T-helper 22 cell (primary cell): ENCODE data around the gene HAPSTR1.

Experiments
- DNase-seq: peaks from one replicate; pipeline ENCODE4 v3.0.0-alpha.2; 2020; ENCODE audit warnings: low read depth

HAPSTR1 gene

DNA sequence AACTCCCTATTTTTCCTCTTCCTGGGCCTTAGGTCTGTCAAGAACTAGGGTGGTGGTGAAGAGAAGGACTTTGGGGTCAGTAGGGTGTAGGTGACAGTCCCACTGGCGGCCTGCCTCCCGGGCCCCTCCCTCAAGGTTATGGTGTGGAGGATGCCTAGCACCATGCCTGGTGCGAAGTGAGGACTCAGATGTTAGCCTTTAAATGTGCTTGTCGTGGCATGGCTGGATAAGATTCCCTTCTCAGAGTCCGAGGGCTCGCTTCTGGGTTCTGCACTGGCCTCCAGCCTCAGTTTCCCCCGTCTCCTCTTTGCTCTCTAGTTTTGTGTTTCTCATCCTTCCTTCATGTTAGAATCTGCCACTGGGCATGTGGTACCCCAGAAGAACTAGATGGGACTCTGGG is 32.0 kb downstream of the HAPSTR1 start:
- no peak for DNase-seq

DNA sequence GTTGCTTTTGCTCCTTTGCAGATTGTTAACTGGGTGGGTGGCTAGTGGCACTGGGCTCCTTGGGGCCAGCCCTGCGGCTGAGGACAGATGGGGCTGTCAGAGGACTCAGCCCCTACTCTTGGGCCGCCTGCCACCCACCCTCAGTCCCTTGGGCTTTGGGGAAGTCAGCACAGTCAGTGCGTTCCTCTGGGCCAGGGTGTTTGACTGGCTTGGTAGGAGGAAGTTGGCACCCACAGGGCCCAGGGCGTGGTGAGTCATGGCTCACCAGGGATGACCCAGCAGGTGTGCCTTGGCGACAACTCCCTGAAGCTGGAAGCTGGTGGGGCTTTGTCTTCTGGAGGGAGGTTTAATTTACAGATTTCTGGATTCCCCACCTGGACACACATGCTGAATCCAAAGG is 32.4 kb downstream of the HAPSTR1 start:
- no peak for DNase-seq

DNA sequence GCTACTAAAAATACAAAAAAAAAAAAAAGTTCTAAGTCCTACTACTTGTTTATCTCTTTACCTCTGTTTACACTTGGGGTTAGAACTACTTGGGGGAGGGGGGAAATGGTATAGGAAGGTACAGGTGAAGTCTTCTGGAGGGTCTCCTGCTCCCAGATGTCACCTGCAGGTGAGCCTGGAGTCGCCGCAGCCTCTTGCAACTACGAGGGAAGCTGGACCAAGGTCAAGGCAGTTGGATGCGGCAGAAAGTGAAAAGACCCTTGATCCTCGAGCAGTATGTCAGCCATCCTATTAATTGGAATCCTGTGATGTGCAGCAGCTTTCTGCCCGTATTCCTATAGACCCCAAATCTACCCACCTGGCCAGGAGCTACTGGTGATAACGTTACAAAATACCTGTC is 33.0 kb downstream of the HAPSTR1 start:
- no peak for DNase-seq

DNA sequence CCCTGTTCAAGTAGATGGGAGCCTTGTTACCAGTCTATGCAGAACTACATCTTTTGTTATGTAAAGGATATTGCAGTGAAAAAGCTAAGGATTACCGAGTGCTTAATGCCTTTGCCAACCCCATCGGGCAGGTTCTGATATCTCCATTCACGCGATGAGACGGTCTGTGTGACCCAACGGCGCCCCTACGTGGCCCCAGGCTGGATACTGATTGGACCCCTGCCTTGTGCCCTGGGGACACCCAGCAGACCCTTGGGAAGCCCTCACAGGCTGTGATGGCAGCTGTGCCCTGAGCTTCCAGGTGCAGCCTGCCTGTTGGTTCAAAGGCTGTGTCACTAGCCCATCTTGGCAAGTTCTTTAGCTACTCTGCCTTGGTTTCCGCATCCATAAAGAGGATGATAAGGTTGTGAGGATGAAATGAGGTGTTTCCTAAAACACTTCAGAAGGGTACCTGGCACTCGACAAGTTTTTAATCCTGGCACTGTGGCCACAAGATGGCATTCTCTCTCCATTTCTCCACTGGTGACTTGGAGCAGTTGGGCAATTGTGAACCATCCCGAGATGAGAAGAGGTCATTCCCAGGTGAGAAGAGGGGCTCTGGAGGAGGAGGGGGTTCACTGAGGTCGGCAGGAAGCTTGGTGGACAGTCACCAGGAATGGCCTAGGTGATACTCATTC is 33.6 kb downstream of the HAPSTR1 start:
- DNase-seq = no peak

DNA sequence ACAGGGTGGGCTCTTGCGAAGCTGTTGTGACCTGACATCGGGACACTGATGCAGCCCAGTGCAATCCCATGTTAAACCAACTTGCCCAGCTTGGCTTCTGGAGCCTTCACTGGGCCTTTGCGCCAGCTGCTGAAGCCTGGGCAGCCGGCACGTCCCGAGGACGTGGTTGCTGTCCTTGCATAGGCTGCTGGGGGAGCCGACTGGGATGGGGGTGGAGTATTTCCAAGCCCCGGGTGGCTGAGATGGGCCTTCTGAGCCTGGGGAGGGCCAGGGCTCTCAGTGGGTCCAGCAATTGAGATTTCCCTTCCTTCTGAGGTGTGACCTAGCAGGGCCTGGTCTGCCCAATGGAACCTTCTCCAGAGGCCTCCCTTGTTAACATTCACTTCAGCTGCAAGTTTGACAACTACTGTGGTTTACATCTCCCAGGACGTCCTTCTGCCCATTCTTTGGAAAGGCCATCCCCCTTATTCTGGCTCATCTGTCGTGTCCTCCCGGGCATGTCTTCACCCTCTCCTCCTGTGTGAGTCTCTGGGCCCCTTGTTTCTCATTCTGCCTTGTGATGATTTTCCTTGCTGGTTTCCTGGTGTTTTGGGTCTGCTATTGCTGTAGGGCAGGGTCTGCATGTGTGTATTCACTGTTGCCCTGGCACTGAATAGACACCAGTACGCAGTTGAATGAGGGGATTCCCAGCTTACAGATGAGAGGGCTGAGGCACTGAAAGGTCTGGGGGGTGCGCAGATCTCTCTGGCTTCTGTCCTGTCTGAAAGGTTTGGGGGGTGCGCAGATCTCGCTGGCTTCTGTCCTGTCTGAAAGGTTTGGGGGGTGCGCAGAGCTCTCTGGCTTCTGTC is 34.4 kb downstream of the HAPSTR1 start:
- no peak for DNase-seq

DNA sequence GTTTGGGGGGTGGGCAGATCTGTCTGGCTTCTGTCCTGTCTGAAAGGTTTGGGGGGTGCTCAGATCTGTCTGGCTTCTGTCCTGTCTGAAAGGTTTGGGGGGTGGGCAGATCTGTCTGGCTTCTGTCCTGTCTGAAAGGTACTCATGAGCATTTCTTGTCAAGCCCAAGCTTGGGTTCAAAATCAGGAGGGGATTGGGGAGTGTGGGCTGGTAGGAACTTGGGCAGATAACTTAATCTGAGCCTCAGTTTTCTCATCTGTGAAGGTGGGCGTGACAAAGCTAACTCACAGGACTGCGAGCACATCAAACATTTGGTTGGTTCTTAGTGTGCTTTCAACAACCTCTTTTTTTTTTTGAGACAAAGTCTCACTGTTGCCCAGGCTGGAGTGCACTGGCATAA is 35.2 kb downstream of the HAPSTR1 start:
- no peak for DNase-seq

DNA sequence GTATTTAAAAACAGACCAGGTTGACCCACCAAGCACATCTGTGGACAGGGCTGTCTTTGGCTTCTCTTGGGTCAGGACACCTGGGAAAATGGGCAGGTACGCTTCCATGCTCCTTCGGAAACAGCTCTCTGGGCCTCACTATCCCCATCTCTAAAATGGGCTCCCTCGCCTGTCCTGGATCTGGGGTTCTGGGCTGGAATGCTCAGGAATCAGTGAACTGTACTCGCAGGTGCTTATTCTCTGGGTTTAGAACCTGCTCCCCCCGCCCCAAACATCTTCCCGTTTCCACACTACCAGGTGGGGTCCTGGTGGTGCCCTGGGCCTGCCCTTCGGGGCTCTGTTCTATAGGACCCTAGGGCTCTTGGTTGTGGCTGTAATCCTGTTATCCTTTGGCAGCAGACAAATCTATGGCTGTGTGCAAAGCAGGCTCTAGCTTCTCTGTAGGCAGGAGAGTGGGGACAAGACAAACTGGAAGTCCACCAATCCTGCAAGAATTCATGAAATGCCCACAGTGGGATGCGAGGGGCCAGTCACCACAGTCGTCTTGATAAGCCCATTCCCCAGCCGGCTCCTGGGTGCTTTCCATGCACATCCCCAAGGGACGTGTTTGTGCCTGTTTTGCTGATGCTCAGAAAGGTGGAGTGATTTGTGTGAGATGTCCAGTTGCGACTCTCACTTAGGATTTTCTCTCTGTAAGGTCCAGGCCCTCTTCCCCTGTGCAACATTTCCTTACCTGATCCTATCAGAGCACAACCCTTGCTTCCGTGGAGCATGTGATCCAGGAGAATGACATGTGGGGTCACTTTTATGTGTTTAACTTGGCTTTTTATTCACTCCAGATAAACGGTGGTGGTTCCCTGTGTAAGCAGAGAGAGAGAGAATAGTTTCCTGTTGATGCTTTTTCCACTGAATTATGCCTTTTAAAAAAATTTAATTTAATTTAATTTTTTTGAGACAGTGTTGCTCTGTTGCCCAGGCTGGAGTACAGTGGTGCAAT is 37.2 kb downstream of the HAPSTR1 start:
- no peak for DNase-seq

DNA sequence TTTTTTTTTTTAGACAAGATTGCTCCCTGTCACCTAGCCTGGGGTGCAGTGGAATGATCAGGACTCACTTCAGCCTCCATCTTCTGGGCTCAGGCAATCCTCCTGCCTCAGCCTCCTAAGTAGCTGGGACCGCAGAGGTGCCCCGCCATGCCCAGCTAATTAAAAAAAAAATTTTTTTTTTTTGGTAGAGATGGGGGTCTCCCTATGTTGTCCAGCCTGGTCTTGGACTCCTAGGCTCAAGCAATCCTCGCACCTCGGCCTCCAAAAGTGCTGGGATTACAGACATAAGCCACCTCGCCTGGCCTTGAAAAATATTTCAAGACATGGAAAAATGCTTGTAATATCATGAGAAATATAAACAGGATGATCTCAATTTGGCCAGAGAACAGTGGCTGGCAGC is 42.9 kb downstream of the HAPSTR1 start:
- DNase-seq = no peak

DNA sequence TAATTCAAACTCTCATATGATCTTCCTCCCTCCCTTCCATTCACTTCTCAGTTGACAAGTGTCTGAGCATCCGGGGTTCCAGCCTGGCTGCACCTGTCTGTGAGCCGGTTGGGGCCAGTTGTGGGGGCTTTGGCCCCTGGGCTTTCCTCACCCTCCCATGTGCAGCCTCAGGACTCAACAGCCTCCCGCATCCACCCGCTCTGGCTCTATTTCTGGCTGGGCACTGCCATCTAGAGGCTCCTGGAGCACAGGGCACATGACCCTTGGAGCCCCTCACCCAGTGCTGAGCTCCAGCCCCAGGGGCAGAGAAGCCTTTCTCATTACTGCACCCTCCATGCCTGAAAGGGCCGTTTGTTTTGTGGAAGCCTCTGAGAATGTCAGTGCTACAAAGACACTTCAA is 43.3 kb downstream of the HAPSTR1 start:
- peak; percentile 12 for DNase-seq

DNA sequence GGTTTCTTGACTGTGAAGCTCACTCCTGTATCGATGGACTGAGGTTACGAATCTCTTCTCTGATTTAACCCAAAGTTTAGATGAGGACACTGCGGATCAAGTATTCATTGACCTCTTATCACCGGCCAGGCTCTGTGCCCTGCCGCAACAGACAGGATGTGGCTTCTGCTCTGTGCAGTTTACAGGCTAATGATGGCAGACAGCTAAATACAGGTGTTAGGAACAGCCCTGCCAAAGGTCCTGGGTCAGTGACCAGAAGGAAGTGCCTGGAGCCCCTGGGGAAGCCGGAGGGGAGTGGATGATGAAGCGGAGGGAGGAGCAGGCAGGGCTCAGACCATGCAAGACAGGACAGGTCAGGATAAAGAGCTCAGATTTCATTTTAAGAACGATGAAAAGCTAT is 44.4 kb downstream of the HAPSTR1 start:
- no peak for DNase-seq

DNA sequence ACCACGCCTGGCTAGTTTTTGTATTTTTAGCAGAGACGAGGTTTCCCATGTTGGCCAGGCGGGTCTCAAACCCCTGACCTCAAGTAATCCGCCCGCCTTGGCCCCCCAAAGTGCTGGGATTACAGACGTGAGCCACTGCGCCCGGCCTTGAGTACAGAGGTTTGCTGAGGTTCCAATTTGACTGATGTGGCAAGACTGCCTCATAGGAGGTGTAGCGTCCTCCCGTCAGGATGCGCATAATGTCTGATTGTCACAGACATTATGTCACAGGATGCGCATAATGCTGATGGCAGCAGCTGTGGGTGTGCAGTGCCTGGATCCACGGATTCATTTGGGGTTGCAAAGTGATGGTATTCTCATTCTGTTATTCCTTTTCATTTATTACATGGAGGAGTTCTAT is 45.2 kb downstream of the HAPSTR1 start:
- DNase-seq = no peak

DNA sequence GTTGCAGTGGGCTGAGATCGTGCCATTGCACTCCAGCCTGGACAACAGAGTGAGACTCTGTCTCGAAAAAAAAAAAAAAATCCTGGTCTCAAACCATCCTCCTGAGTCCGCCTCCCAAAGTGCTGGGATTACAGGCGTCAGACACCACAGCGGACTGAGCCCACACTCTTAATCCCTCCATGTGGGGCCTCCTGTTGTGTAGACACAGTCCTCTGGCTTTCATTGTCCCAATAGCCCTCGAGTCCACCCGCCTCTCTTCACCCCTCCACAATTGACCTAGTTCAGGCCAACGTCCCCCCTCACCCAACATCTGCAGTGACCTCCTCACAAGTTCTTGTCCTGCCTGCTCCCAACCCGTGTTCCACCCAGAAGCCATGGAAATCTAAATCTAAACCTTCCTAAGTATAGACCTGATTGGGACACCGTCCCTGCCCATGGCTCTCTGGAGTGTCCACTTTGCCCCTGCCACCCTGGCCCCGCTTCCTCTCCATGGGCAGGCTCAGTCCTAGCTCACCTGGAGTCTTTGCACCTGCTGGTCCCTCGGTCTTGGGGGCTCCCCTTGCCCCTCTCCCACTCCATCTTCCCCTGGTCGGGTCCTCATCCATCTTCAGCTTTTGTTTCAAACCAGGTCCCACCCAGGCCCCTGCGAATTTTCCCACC is 46.7 kb downstream of the HAPSTR1 start:
- no peak for DNase-seq

DNA sequence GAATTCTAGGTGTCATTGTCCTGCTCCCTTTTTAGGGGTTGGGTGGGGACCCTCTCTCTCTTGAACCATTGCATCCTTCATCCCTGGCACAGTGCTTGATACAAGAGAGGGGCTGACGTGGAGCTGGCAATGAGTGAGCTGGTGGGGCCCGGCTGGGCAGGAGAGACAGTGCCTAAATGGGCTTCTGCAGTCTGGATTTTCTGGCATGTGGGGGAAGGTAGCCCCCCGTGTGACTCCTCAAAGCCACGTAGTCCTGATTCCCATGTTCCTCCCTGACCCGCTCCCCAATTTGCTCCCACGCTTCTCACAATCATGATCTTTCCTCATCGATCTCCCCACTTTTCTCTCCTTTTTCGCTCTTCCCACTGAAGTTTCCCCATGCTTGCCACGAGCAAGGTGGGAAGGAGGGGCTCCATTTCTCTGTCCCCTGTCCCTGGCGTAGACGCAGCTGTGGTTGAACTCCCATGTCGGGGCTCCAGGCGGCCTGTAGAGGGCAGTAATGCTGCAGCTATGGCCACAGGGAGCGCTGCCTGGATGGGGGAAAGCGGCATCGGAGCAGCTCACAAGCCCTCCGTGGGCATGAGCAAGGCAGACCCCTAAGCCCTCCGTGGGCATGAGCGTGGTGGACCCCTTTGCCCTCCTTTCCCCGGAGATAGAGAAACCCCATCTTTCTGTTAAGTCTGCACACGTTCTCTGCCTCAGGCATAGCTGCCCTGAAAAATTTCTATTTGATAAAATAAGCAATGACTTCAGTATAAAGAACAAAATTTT is 47.5 kb downstream of the HAPSTR1 start:
- peak; percentile 25 for DNase-seq

DNA sequence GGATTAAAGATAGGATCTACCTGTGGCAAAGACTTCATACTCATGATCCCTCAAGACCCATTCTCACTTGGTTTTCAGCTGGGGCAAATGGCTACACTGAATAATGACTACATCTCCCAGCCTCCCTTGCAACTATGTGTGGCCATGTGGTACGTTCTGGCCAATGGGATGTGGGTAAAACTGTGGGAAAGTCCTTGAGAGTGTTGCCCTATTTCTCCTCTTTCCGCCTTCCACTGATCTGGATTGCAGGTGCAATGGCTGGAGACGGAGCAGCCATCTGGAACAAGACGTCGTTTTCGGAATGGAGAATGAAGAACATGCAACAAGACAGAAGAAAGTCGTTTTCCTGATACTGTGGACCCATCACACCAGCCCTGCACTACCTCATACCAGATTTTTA is 48.5 kb downstream of the HAPSTR1 start:
- DNase-seq = no peak
